PC-3 (cell line): Measurements from ENCODE around the gene SLC2A4.

Source experiments
- EZH2 ChIP-seq: fragments of 300-600 bp; sonication (generic); IDR thresholded peaks from one replicate; pipeline ENCODE4 v1.6.1; 2017; ENCODE audit warnings: antibody characterized with exemption, mild to moderate bottlenecking, low read length; ENCODE audit not compliant: unreplicated experiment
- TF ChIP-seq, protein P1 (sequence below): fragments of 300-600 bp; sonication (generic); conservative IDR thresholded peaks from 2 replicates; pipeline ENCODE4 v1.5.1; 2017; ENCODE audit warnings: antibody characterized with exemption, low read depth, mild to moderate bottlenecking, low read length

DNA sequence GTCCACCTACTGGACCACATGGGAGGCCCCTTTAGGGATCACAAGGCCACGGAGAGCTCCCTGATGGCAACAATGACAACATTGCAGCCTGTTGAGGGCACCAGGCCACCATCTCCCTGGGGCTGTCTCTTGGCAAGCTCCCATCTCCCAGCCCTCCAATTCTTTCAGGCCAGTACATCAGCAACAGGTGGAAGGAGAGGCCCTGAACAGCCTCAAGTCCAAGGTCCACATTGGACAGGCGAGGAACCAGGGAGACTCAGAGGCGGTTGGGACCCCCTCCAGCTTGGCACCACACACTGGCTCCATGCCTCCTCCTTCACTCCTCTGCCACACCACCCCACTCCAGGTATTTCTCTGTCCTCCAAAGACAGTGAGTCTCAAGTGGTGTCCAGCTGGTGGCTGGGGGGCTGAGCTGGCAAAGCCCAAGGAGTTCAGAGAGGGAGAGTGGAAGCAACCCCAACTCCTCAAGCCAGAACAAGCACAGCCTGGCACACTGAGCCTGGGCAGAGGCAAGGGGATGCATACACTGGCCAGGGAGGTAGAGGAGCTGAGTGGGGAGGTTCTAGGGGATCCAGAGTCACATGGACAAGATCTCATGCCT, 53.5 kb downstream of the SLC2A4 start:
- TF ChIP-seq, protein P1, sequence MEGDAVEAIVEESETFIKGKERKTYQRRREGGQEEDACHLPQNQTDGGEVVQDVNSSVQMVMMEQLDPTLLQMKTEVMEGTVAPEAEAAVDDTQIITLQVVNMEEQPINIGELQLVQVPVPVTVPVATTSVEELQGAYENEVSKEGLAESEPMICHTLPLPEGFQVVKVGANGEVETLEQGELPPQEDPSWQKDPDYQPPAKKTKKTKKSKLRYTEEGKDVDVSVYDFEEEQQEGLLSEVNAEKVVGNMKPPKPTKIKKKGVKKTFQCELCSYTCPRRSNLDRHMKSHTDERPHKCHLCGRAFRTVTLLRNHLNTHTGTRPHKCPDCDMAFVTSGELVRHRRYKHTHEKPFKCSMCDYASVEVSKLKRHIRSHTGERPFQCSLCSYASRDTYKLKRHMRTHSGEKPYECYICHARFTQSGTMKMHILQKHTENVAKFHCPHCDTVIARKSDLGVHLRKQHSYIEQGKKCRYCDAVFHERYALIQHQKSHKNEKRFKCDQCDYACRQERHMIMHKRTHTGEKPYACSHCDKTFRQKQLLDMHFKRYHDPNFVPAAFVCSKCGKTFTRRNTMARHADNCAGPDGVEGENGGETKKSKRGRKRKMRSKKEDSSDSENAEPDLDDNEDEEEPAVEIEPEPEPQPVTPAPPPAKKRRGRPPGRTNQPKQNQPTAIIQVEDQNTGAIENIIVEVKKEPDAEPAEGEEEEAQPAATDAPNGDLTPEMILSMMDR = no peak
- TF ChIP-seq EZH2 = no peak
